CD4-positive, alpha-beta T cell treated with Interleukin-6 at 100 ng/mL for 8 hours (primary cell): Measurements from ENCODE around the gene ANKRD12.

Source experiments
- DNase-seq: peaks from one replicate; pipeline ENCODE4 v3.0.0-alpha.2; 2020; ENCODE audit warnings: mixed read lengths, low spot score

ANKRD12 gene

DNA sequence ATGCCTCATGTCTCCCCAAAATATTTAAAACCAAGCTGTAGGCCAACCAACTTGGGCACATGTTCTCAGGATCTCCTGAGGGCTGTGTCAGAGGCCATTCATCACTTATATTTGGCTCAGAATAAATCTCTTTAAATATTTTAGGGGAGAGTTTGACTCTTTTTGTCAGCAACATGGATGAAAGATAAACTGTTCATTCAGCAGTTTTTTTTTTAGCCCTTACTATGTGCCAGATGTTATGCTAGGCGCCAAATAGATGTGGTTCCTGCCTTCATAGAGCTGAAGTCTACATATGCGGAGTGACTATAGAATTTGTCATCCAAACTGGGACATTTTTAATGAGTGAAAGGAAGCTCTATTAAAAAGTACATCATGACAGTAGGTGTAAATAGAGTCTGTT, 155.5 kb downstream of the ANKRD12 start:
- no peak for DNase-seq

DNA sequence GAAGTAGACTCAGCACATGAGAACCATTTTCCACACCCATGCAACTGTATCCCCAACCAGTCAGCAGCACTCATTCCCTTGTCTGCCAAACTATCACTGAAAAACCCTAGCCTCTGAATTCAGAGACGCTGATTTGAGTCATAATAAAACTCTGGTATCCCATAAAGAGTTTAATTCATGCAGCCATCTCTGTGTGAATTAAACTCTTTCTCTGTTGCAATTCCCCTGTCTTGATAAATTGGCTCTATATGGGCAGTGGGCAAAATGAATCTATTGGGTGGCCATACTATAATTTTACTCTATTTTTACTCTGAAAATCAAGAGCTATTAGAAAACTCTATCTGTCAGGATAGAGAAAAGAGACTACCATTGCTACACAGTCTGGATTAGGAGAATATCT, 157.4 kb downstream of the ANKRD12 start:
- no peak for DNase-seq

- no peak for DNase-seq
These were observed 159.8 kb downstream of the ANKRD12 start for GRCh38 chr18:9296233-9297006.

GRCh38 chr18:9297007-9297393, 160.4 kb downstream of the ANKRD12 start:
- no peak for DNase-seq

DNA sequence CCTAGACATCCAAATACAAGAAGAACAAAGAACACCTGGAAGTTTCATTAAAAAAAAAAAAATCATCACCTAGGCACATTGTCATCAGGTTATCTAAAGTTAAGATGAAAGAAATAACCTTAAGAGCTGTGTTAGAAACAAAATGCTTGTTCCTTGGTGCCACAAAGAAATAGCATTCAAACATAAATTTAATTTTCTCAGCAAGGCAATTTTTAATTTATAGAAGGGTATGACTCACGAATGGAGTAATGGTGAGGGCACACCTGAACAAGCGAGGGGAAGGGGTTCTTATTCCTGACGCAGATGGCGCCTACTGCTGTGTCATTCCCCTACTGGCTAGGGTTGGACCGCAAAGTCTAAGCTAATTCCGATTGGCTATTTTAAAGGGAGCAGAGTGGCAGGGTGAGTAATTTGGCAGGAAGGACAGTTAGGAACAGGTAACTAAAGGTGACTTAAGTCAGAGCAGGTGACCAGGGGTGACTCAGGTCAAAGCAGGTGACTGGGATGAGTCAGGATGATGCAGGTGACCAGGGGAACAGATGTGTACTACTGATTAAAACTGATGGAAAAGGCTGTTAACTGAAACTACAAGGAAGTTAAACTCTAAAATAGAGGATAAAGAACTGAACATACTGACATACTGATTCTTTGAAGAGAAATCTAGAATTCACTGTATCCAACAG, 167.9 kb downstream of the ANKRD12 start:
- no peak for DNase-seq

DNA sequence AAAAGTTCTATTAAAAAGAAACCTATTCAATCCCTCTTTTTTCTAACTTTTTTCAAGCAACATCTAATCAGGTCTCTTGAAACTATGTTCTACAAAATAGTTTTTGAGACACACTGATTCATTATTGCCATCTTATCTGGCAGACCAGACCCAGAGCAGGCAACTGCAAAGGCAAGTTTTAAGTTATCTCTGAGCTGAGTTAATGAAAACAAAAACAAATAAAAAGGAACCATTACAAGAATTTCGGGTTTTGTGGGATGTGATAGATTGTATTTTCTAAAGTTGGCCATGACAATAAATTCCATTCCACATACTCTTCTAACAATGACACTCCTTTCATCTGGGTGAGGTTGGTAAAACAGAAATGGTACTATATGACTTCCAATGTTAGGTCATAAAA, 182.8 kb downstream of the ANKRD12 start:
- no peak for DNase-seq

DNA sequence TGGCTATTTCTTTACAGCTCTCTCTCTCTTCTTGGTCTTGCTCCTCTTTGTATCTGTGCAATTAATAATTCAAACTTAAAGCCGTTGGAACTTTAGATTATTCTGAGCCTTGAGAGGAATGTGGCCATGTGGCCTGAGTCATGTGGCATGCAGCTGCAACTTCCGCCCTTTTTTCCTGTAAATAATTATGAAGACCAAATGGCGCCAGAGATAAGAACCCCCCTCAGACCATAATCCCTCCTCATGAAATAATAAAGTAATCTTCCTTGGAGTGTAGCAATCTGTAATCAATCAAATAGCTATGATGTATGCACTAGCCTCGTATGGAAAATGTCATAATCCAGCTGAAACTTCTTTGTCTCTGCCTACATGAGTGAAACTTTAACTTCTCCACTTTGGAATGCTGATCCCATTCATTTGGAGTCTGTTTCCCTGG, 184.5 kb downstream of the ANKRD12 start:
- DNase-seq = no peak

- no peak for DNase-seq
These were observed 185.2 kb downstream of the ANKRD12 start for GRCh38 chr18:9321736-9322135.

- no peak for DNase-seq
These were observed 186.2 kb downstream of the ANKRD12 start for GRCh38 chr18:9322744-9323143.

DNA sequence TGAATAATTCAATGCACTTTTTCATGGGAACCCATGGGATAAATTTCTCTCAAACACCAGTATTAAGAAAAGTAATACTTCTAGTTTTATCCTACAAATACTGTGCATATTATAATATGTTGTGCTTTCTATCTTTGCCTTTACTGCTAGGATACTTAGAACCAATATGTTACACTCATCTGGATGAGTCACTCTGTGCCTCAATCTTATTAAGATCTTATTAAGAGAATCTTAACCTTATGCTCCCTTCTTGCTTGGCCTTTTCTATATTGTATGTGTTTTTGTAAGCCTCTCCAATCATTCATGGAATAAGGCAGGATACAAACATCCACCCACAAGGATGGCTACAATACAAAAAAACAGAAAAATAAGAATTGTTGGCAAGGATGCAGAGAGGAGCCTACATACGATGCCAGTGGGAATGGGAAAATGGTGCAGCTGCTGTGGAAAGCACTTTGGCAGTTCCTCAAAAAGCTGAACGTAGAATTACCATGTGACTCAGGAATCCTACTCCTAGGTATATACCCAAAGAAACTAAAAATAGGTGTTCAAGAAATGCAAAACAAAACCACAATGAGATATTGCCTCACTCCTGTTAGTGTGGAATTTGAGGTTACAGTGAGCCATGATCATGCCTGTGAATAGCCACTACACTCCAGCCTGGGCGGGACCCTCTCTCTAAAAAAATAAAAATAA, 187.3 kb downstream of the ANKRD12 start:
- DNase-seq = no peak

- DNase-seq = no peak
These were observed 189.1 kb downstream of the ANKRD12 start for GRCh38 chr18:9325716-9326115.

DNA sequence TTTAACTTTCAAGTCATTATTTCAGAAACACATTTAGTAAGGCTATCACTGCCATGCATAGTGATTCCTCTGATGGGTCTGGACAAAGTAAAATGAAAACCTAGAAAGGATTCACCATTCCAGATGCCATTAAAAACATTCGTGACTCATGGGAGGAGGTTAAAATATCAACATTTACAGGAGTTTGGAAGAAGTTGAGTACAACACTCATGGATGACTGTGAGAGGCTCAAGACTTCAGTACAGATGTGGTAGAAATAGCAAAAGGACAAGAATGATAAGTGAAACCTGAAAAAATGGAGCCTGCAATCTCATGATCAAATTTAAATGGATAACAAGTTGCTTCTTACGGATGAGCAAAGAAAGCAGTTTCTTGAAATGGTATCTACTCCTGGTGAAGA, 192.2 kb downstream of the ANKRD12 start:
- no peak for DNase-seq

GRCh38 chr18:9329471-9329870, 192.9 kb downstream of the ANKRD12 start:
- DNase-seq = no peak

- no peak for DNase-seq
These were observed 193.8 kb downstream of the ANKRD12 start for GRCh38 chr18:9330419-9330818.

GRCh38 chr18:9333441-9334328, 197.1 kb downstream of the ANKRD12 start:
- DNase-seq = no peak

GRCh38 chr18:9334329-9334972, 197.9 kb downstream of the ANKRD12 start, which contains the start of gene TWSG1:
Gene TWSG1 (plus strand): TSS chr18:9334773. CDS start chr18:9337230, 2,457 bp downstream.
- peak; percentile 95 for DNase-seq

DNA sequence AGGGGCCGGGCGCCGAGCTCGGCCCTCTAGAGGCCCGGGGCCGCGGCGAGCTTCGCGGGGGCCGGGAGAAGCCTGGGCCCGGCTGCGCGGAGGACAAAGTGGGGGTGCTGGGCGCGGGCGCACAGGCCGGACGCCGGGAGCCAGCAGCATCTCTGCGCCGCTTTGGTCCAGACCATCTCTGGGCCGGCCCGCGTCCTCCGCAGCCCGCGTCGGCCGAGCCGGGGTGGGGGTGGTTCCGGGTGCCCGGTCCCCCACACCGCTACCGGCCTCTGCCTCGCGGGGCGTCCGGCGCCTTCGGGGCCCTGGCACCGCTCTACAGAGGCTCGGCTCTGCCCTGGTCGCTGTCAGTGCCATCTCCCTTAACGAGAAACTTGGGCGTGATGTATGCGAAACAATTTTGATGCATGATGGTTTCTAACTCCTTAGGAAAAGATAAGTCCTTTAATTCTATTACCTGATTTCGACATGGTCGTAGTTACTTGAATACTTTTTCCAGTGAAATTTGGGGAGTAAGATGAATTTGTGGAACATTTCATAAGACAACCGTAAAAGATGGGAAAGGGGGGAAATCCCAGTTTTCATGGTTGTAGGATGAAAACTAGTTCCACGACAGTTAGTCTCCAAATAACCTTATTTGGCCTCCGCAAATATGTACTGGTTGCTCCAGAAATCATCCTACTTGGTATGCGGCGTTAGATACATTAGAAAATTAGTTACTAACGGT, 198.6 kb downstream of the ANKRD12 start:
- DNase-seq = no peak
